Frontal cortex (tissue), 4 donors: ENCODE results near the gene CCNF. TPM values are rescaled to one million over a fixed set of nuclear protein-coding genes. Genes with fewer than 3 reads are reported as not detected.
A peak's percentile ranks its signal among the peaks of the same experiment; 100 is the strongest.

Experiments
- DNase-seq, 2 donors: peaks; one replicate each; pipeline ENCODE4 v3.0.0; 2012; ENCODE audit warnings: low spot score in 2 of 2
- FAIRE-seq: peaks from 2 replicates; lab custom pipeline; 2012; peaks lifted over from hg19 to GRCh38; lab: Jason Lieb, UNC
- total RNA-seq: library from RNA; depleted of rRNA; stranded (reverse); fragments of >200 nt; gene quantifications from one replicate; pipeline ENCODE4 v1.2.3, GENCODE V29; 2014
- donor health status: control.
- donor health status: control.
- donor health status: control.

CCNF gene
- total RNA-seq, 1 donor from 2014 or later, result 12.6 TPM

GRCh38 chr16:2455081-2455845 lies 26.0 kb downstream of the CCNF start:
- DNase-seq (no peak), FAIRE-seq (no peak)

- no peak for DNase-seq
- no peak for FAIRE-seq
Measured at GRCh38 chr16:2456551-2457153, 27.4 kb downstream of the CCNF start.

- FAIRE-seq (no peak), DNase-seq (no peak)
Measured at GRCh38 chr16:2457267-2457666, 28.0 kb downstream of the CCNF start.

GRCh38 chr16:2457946-2458345 lies 28.7 kb downstream of the CCNF start:
- no peak for DNase-seq
- no peak for FAIRE-seq

GRCh38 chr16:2458887-2459646 lies 29.8 kb downstream of the CCNF start:
- no peak for FAIRE-seq

GRCh38 chr16:2459647-2460390 lies 30.6 kb downstream of the CCNF start, which contains the start of gene TEDC2:
Gene TEDC2, plus strand, starts transcription at chr16:2460109. Its CDS starts 36 bp downstream, at chr16:2460145.
- FAIRE-seq, result peak; percentile 47

More at GRCh38 chr16:2458887-2459646, 29.8 kb downstream of the CCNF start:
- no peak for DNase-seq

GRCh38 chr16:2460391-2460713 lies 31.1 kb downstream of the CCNF start:
- DNase-seq, result no peak
- no peak for FAIRE-seq

More at GRCh38 chr16:2459647-2460390, 30.6 kb downstream of the CCNF start, which contains the start of gene TEDC2:
- peak; percentile 98 to 100 for DNase-seq

GRCh38 chr16:2460916-2461315 lies 31.7 kb downstream of the CCNF start:
- FAIRE-seq, result no peak

GRCh38 chr16:2462031-2462866 lies 33.0 kb downstream of the CCNF start:
- DNase-seq, result no peak
- FAIRE-seq, result no peak

More at GRCh38 chr16:2460916-2461315, 31.7 kb downstream of the CCNF start:
- DNase-seq, result no peak

GRCh38 chr16:2464333-2464732 lies 35.1 kb downstream of the CCNF start:
- no peak for FAIRE-seq

GRCh38 chr16:2465653-2466415 lies 36.6 kb downstream of the CCNF start:
- DNase-seq, result no peak

More at GRCh38 chr16:2464333-2464732, 35.1 kb downstream of the CCNF start:
- DNase-seq, result no peak

GRCh38 chr16:2466667-2467527 lies 37.6 kb downstream of the CCNF start:
- FAIRE-seq (no peak), DNase-seq (no peak)

More at GRCh38 chr16:2465653-2466415, 36.6 kb downstream of the CCNF start:
- FAIRE-seq, result no peak

- no peak for FAIRE-seq
- peak; percentile 79 to 93 for DNase-seq
Measured at GRCh38 chr16:2467528-2468232, 38.4 kb downstream of the CCNF start.

GRCh38 chr16:2468233-2468724 lies 39.0 kb downstream of the CCNF start:
- DNase-seq (peak in 1 of 2 donors; percentile 55), FAIRE-seq (no peak)

GRCh38 chr16:2468725-2469398 lies 39.6 kb downstream of the CCNF start:
- FAIRE-seq, result no peak
- peak; percentile 70 to 79 for DNase-seq
